ENCODE results near the gene KLHL24.

- no peak for TF ChIP-seq CHD2 (IDR thresholded peaks at IDR 0.05; ENCODE audit: low read depth, low read length)
- TF ChIP-seq HNRNPL (IDR thresholded peaks at IDR 0.05; ENCODE audit: low read depth, low read length), result no peak
- TF ChIP-seq EZH2 (conservative IDR thresholded peaks at IDR 0.05; ENCODE audit: low read depth, low read length), result no peak
- no peak for TF ChIP-seq ARNTL (CRISPR knock-in tag; IDR thresholded peaks at IDR 0.05)
- TF ChIP-seq CTCF (CRISPR knock-in tag; IDR thresholded peaks at IDR 0.05), result no peak
- no peak for TF ChIP-seq SP140L (CRISPR knock-in tag; IDR thresholded peaks at IDR 0.05; ENCODE audit: borderline replicate concordance)
- no peak for TF ChIP-seq MATR3 (CRISPR knock-in tag; IDR thresholded peaks at IDR 0.05)
Observed at GRCh38 chr3:183653209-183654064, 18.0 kb downstream of the KLHL24 start.

Measured in HepG2 (cell line).